H9 (cell line): ENCODE data around the gene CADM4. TPM values are rescaled to one million over a fixed set of nuclear protein-coding genes. Genes with fewer than 3 reads are reported as not detected.

Experiments used
- DNase-seq: peaks from one replicate; pipeline ENCODE4 v3.0.0-alpha.2; 2017
- H2AFZ ChIP-seq: one replicate; pipeline ENCODE4 v1.6.1; 2013; ENCODE audit warnings: mild to moderate bottlenecking, low read length, control low read depth, moderate library complexity
- H2AK5ac ChIP-seq: 2 replicates; pipeline ENCODE4 v1.6.1; 2013; ENCODE audit warnings: low read length, control low read depth, mixed read lengths; ENCODE audit not compliant: insufficient read length
- H2BK120ac ChIP-seq: one replicate; pipeline ENCODE4 v1.6.1; 2013; ENCODE audit warnings: low read depth, mild to moderate bottlenecking, low read length, control low read depth, inconsistent platforms; ENCODE audit not compliant: poor library complexity, severe bottlenecking
- H2BK12ac ChIP-seq: 2 replicates; pipeline ENCODE4 v1.6.1; 2013; ENCODE audit warnings: low read length, control low read depth, mixed read lengths, low read depth; ENCODE audit not compliant: insufficient read length
- H2BK15ac ChIP-seq: 2 replicates; pipeline ENCODE4 v1.6.1; 2013; ENCODE audit warnings: low read depth, low read length, control low read depth
- H2BK20ac ChIP-seq: one replicate; pipeline ENCODE4 v1.6.1; 2013; ENCODE audit warnings: low read depth, mild to moderate bottlenecking, low read length, control low read depth, inconsistent platforms; ENCODE audit not compliant: poor library complexity, severe bottlenecking
- H2BK5ac ChIP-seq: 2 replicates; pipeline ENCODE4 v1.6.1; 2013; ENCODE audit warnings: low read length, control low read depth, mixed read lengths; ENCODE audit not compliant: insufficient read length
- H3K14ac ChIP-seq: 2 replicates; pipeline ENCODE4 v1.6.1; 2013; ENCODE audit warnings: low read length, control low read depth; ENCODE audit not compliant: insufficient read depth
- H3K18ac ChIP-seq: 2 replicates; pipeline ENCODE4 v1.6.1; 2013; ENCODE audit warnings: low read depth, mild to moderate bottlenecking, mixed read lengths, low read length, control low read depth; ENCODE audit not compliant: insufficient read length
- H3K23ac ChIP-seq: 2 replicates; pipeline ENCODE4 v1.6.1; 2013; ENCODE audit warnings: low read length, control low read depth, mixed read lengths, low read depth; ENCODE audit not compliant: insufficient read length
- H3K23me2 ChIP-seq: 2 replicates; pipeline ENCODE4 v1.6.1; 2013; ENCODE audit warnings: low read depth, mild to moderate bottlenecking, mixed read lengths, low read length, control low read depth; ENCODE audit not compliant: insufficient read length, poor library complexity, severe bottlenecking
- H3K27ac ChIP-seq: 2 replicates; pipeline ENCODE4 v1.5.1; 2013; ENCODE audit warnings: low read length, control low read depth, mixed read lengths, low read depth; ENCODE audit not compliant: insufficient read length
- H3K27me3 ChIP-seq: 2 replicates; pipeline ENCODE4 v1.6.1; 2013; ENCODE audit warnings: low read length, control low read depth, inconsistent platforms; ENCODE audit not compliant: insufficient read depth
- H3K4ac ChIP-seq: 2 replicates; pipeline ENCODE4 v1.6.1; 2013; ENCODE audit warnings: low read depth, mild to moderate bottlenecking, control low read depth, inconsistent platforms, low read length, moderate library complexity
- H3K4me1 ChIP-seq: 2 replicates; pipeline ENCODE4 v1.6.1; 2013; ENCODE audit warnings: low read length, control low read depth, inconsistent platforms; ENCODE audit not compliant: insufficient read depth
- H3K4me2 ChIP-seq: 2 replicates; pipeline ENCODE4 v1.6.1; 2013; ENCODE audit warnings: low read length, control low read depth, mixed read lengths; ENCODE audit not compliant: insufficient read length, insufficient read depth
- H3K56ac ChIP-seq: 2 replicates; pipeline ENCODE4 v1.6.1; 2013; ENCODE audit warnings: low read depth, mild to moderate bottlenecking, mixed read lengths, low read length, control low read depth; ENCODE audit not compliant: insufficient read length
- H3K79me1 ChIP-seq: 2 replicates; pipeline ENCODE4 v1.6.1; 2013; ENCODE audit warnings: low read depth, mild to moderate bottlenecking, moderate library complexity, low read length, control low read depth, inconsistent platforms; ENCODE audit not compliant: insufficient read depth, poor library complexity, severe bottlenecking
- H3K79me2 ChIP-seq: 2 replicates; pipeline ENCODE4 v1.6.1; 2013; ENCODE audit warnings: low read length, control low read depth, inconsistent platforms; ENCODE audit not compliant: insufficient read depth
- H3K9ac ChIP-seq: 2 replicates; pipeline ENCODE4 v1.6.1; 2013; ENCODE audit warnings: low read length, control low read depth, mixed read lengths; ENCODE audit not compliant: insufficient read length; ENCODE audit errors: extremely low read depth
- H3K9me3 ChIP-seq: one replicate; pipeline ENCODE4 v1.6.1; 2013; ENCODE audit warnings: low read depth, low read length, inconsistent platforms; ENCODE audit not compliant: control insufficient read depth
- H3T11ph ChIP-seq: one replicate; pipeline ENCODE4 v1.6.1; 2013; ENCODE audit warnings: mild to moderate bottlenecking, low read length, control low read depth, inconsistent platforms
- H4K20me1 ChIP-seq: one replicate; pipeline ENCODE4 v1.6.1; 2013; ENCODE audit not compliant: control insufficient read depth, insufficient read length, insufficient read depth
- H4K5ac ChIP-seq: 2 replicates; pipeline ENCODE4 v1.6.1; 2013; ENCODE audit warnings: low read depth, mild to moderate bottlenecking, mixed read lengths, low read length, control low read depth; ENCODE audit not compliant: insufficient read length
- H4K8ac ChIP-seq: replicated peaks from 2 replicates; pipeline ENCODE4 v1.6.1; 2013; ENCODE audit warnings: low read length, control low read depth, mixed read lengths, low read depth; ENCODE audit not compliant: insufficient read length
- H4K91ac ChIP-seq: 2 replicates; pipeline ENCODE4 v1.6.1; 2013; ENCODE audit warnings: low read depth, mild to moderate bottlenecking, moderate library complexity, mixed read lengths, low read length, control low read depth; ENCODE audit not compliant: insufficient read length
- H3K27ac Mint-ChIP-seq, 3 experiments: 2 replicates in 2 of 3; 3 replicates in 1 of 3; pipeline ENCODE4 v1.8.0; 2020 to 2021; ENCODE audit warnings: mixed read lengths in 3 of 3, mild to moderate bottlenecking in 1 of 3, moderate library complexity in 1 of 3
- H3K27me3 Mint-ChIP-seq: 2 replicates; pipeline ENCODE4 v1.8.0; 2021; ENCODE audit warnings: low read depth, mild to moderate bottlenecking, moderate library complexity, mixed read lengths
- H3K36me3 Mint-ChIP-seq, 3 experiments: 2 replicates in 2 of 3; 3 replicates in 1 of 3; pipeline ENCODE4 v1.8.0; 2020 to 2021; ENCODE audit warnings: low read depth in 3 of 3, mixed read lengths in 3 of 3; ENCODE audit not compliant: insufficient read depth in 1 of 3
- H3K4me1 Mint-ChIP-seq, 2 experiments: 2 replicates each; pipeline ENCODE4 v1.8.0; 2020; ENCODE audit warnings: mixed read lengths in 2 of 2
- H3K4me3 Mint-ChIP-seq, 2 experiments: 2 replicates in 1 of 2; 3 replicates in 1 of 2; pipeline ENCODE4 v1.8.0; 2020 to 2021; ENCODE audit warnings: mild to moderate bottlenecking in 2 of 2, mixed read lengths in 2 of 2, moderate library complexity in 1 of 2
- H3K9me3 Mint-ChIP-seq, 2 experiments: 2 replicates in 1 of 2; 3 replicates in 1 of 2; pipeline ENCODE4 v1.8.0; 2020; ENCODE audit warnings: mild to moderate bottlenecking in 2 of 2, mixed read lengths in 2 of 2, moderate library complexity in 1 of 2
- CTCF ChIP-seq: fragments of 200-600 bp; sonication (generic); conservative IDR thresholded peaks from 3 replicates; pipeline ENCODE4 v1.8.0; 2021; ENCODE audit warnings: antibody characterized with exemption, mild to moderate bottlenecking
- whole genome bisulfite sequencing: extraction: QIAGEN DNeasy Blood & Tissue Kit; methylation state at CpG from one replicate; pipeline ENCODE4 v1.1.7; 2013; ENCODE audit warnings: missing lambda C conversion rate, low lambda C conversion rate, mixed read lengths; ENCODE audit not compliant: insufficient read length; ENCODE audit errors: extremely low coverage; 5-methylcytosine and 5-hydroxymethylcytosine counted together
- total RNA-seq: library from RNA; stranded (reverse); gene quantifications from 2 replicates; pipeline ENCODE4 v1.2.1, GENCODE V29; 2021

CADM4 gene
- total RNA-seq, 1 experiment from 2014 or later: 10.2 TPM

- H2AFZ ChIP-seq: no peak overlapping the region
- no peak overlapping the region for H4K8ac ChIP-seq
- H3K4me1 ChIP-seq: peaks cover 2% of the 10 kb centered on the region; the same call in 1 of the 2 replicates
- Mint-ChIP-seq H3K4me3 (no peak overlapping the region), H3K27ac (no peak overlapping the region), H3K9me3 (no peaks in the 10 kb centered on the region), H3K27me3 (peaks cover 24% of the 10 kb centered on the region), H3K36me3 (no peaks in the 10 kb centered on the region), H3K4me1 (peaks cover 28 to 33% of the 10 kb centered on the region in 2 experiments)
- no peak overlapping the region for H3K14ac ChIP-seq
- H4K20me1 ChIP-seq: no peaks in the 10 kb centered on the region
- no peak overlapping the region for H2BK12ac ChIP-seq
- TF ChIP-seq CTCF: no peak
- H4K5ac ChIP-seq: no peak overlapping the region
- no peak overlapping the region for H3K4ac ChIP-seq
- H2BK15ac ChIP-seq: no peak overlapping the region
- no peaks in the 10 kb centered on the region for H3K27me3 ChIP-seq
- H3K79me1 ChIP-seq: no peaks in the 10 kb centered on the region
- H4K91ac ChIP-seq: no peak overlapping the region
- H3K23ac ChIP-seq: no peak overlapping the region
- no peak overlapping the region for H3K27ac ChIP-seq
- no peaks in the 10 kb centered on the region for H3K79me2 ChIP-seq
- H3K18ac ChIP-seq: no peak overlapping the region
- no peak overlapping the region for H2AK5ac ChIP-seq
- no CpG with 5 or more reads among the region's 3 CpGs for WGBS
- no peak overlapping the region for H2BK120ac ChIP-seq
- H3T11ph ChIP-seq: no peak overlapping the region
- no peak overlapping the region for H2BK5ac ChIP-seq
- no peak for DNase-seq
- H3K23me2 ChIP-seq: peaks cover 6% of the 10 kb centered on the region
- no peak overlapping the region for H3K9ac ChIP-seq
- H3K4me2 ChIP-seq: no peak overlapping the region
- no peak overlapping the region for H2BK20ac ChIP-seq
- no peaks in the 10 kb centered on the region for H3K9me3 ChIP-seq
- H3K56ac ChIP-seq: no peak overlapping the region
These were observed 34.0 kb upstream of the CADM4 start for GRCh38 chr19:43673637-43674036.
